SK-N-SH (cell line): ENCODE measurements around the gene EIF5B.

ENCODE experiments used
- CTCF ChIP-seq: fragments of 200-600 bp; sonication (generic); IDR thresholded peaks from 2 replicates; pipeline ENCODE4 v1.6.1; 2017; ENCODE audit warnings: antibody characterized with exemption, mild to moderate bottlenecking, moderate library complexity
- ELF1 ChIP-seq: IDR thresholded peaks from 2 replicates; pipeline ENCODE4 v1.4.0; 2012
- EP300 ChIP-seq, 2 experiments: IDR thresholded peaks; 2 replicates each; pipeline versions ENCODE4 v1.4.0 to v1.6.1; 2012; ENCODE audit warnings: borderline replicate concordance in 1 of 2, low read depth in 1 of 2, low read length in 1 of 2
- EZH2phosphoT487 ChIP-seq: fragments of 200-600 bp; sonication (generic); IDR thresholded peaks from 2 replicates; pipeline ENCODE4 v1.6.1; 2017; ENCODE audit warnings: low read depth, mixed run types, mild to moderate bottlenecking, antibody characterized with exemption, moderate library complexity, borderline replicate concordance
- MAX ChIP-seq: IDR thresholded peaks from 2 replicates; pipeline ENCODE4 v1.4.0; 2012; ENCODE audit warnings: low read depth
- MXI1 ChIP-seq: IDR thresholded peaks from 2 replicates; pipeline ENCODE4 v1.6.1; 2012; ENCODE audit warnings: mild to moderate bottlenecking, low read depth, low read length, improper control_type of control experiment
- PBX3 ChIP-seq: IDR thresholded peaks from 2 replicates; pipeline ENCODE4; 2012
- RAD21 ChIP-seq: IDR thresholded peaks from 2 replicates; pipeline ENCODE4 v1.6.1; 2012; ENCODE audit warnings: mild to moderate bottlenecking, low read length
- RCOR1 ChIP-seq: fragments of 150-350 bp; IDR thresholded peaks from 2 replicates; pipeline ENCODE4 v1.6.1; 2017; ENCODE audit warnings: antibody characterized with exemption, low read length
- REST ChIP-seq: IDR thresholded peaks from 2 replicates; pipeline ENCODE4 v1.6.1; 2012; ENCODE audit warnings: mild to moderate bottlenecking, low read depth, low read length, moderate library complexity
- RFX5 ChIP-seq: IDR thresholded peaks from 2 replicates; pipeline ENCODE4 v1.6.1; 2012; ENCODE audit warnings: mild to moderate bottlenecking, improper control_type of control experiment, low read length
- TAF1 ChIP-seq: IDR thresholded peaks from 2 replicates; pipeline ENCODE4 v1.6.1; 2012; ENCODE audit warnings: low read depth, mild to moderate bottlenecking, low read length, moderate library complexity, borderline replicate concordance
- TCF12 ChIP-seq: IDR thresholded peaks from 2 replicates; pipeline ENCODE4 v1.4.0; 2012

DNA sequence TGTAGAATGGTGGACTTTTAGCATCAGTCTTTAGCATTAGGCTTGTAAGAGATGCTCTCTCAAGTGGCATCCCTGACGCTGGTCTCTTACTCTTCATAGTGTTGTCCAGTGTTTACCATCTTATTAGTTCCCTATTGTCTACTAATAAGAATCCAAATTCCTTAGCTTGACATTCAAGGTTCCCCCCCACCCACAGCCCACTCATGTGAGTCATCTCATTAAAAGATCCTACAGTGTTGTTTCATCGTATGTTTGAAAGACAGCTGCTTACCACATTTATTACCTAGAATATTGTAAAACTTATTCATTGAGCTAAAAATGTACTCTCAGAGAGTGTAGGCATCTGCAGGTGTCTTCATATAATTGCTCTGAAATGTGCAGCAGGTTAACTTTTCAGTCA is 28.5 kb downstream of the EIF5B start:
- TF ChIP-seq CTCF (no peak), RAD21 (no peak), REST (no peak), EZH2phosphoT487 (no peak), ELF1 (no peak), MAX (no peak), MXI1 (no peak), PBX3 (no peak), RCOR1 (no peak), TCF12 (no peak), TAF1 (no peak), EP300 (IDR thresholded peaks at IDR 0.05; ENCODE audit: borderline replicate concordance in 1 of 2, low read depth in 1 of 2, low read length in 1 of 2) (no peak), RFX5 (no peak)
